GM23338 (cell line): Measurements from ENCODE around the gene CDYL. TPM values are rescaled to one million over a fixed set of nuclear protein-coding genes. Genes with fewer than 3 reads are reported as not detected.
A peak's percentile ranks its signal among the peaks of the same experiment; 100 is the strongest.

Source experiments
- ATAC-seq: fragments of 200-7000 bp; cut with Tn5 transposase; 3 replicates; pipeline ENCODE4 v1.9.1; 2020
- DNase-seq: peaks from one replicate; pipeline ENCODE4 v3.0.0-alpha.2; 2015; ENCODE audit warnings: low spot score
- H2AFZ ChIP-seq: fragments of 200-600 bp; sonication (generic); 2 replicates; pipeline ENCODE4 v1.8.0; 2016; ENCODE audit warnings: antibody characterized with exemption, mild to moderate bottlenecking, moderate library complexity
- H3F3A ChIP-seq: fragments of 200-600 bp; sonication (generic); replicated peaks from 2 replicates; pipeline ENCODE4 v1.8.0; 2017; ENCODE audit warnings: antibody characterized with exemption, mixed run types, low read depth
- H3K27ac ChIP-seq: fragments of 200-600 bp; sonication (generic); 2 replicates; pipeline ENCODE4 v1.6.1; 2016; ENCODE audit warnings: low read depth
- H3K27me3 ChIP-seq: fragments of 200-600 bp; sonication (generic); 2 replicates; pipeline ENCODE4 v1.8.0; 2016; ENCODE audit warnings: mild to moderate bottlenecking, mixed run types, moderate library complexity; ENCODE audit not compliant: insufficient read depth
- H3K36me3 ChIP-seq: fragments of 200-600 bp; sonication (generic); 2 replicates; pipeline ENCODE4 v1.8.0; 2016; ENCODE audit warnings: mild to moderate bottlenecking; ENCODE audit not compliant: insufficient read depth
- H3K4me1 ChIP-seq: fragments of 200-600 bp; sonication (generic); 2 replicates; pipeline ENCODE4 v1.8.0; 2016; ENCODE audit warnings: mild to moderate bottlenecking, moderate library complexity; ENCODE audit not compliant: insufficient read depth
- H3K4me2 ChIP-seq: fragments of 200-600 bp; sonication (generic); 2 replicates; pipeline ENCODE4 v1.7.1; 2017; ENCODE audit warnings: mixed run types
- H3K4me3 ChIP-seq: fragments of 200-600 bp; sonication (generic); 2 replicates; pipeline ENCODE4 v1.6.1; 2016; ENCODE audit warnings: mixed run types
- H3K79me2 ChIP-seq: fragments of 200-600 bp; sonication (generic); replicated peaks from 2 replicates; pipeline ENCODE4 v1.8.0; 2017; ENCODE audit warnings: mild to moderate bottlenecking; ENCODE audit not compliant: insufficient read depth
- H3K9me2 ChIP-seq: fragments of 200-600 bp; sonication (generic); 2 replicates; pipeline ENCODE4 v1.8.0; 2017; ENCODE audit not compliant: insufficient read depth
- H4K20me1 ChIP-seq: fragments of 200-600 bp; sonication (generic); replicated peaks from 2 replicates; pipeline ENCODE4 v1.8.0; 2017; ENCODE audit warnings: mild to moderate bottlenecking; ENCODE audit not compliant: insufficient read depth
- H3K27ac Mint-ChIP-seq: 2 replicates; pipeline ENCODE4 v1.8.0; 2020; ENCODE audit warnings: inconsistent platforms, mild to moderate bottlenecking, moderate library complexity, mixed read lengths
- H3K27me3 Mint-ChIP-seq: 3 replicates; pipeline ENCODE4 v1.8.0; 2022; ENCODE audit warnings: low read depth, mild to moderate bottlenecking, moderate library complexity, mixed read lengths, inconsistent platforms; ENCODE audit not compliant: insufficient read depth, poor library complexity
- H3K36me3 Mint-ChIP-seq: 3 replicates; pipeline ENCODE4 v1.8.0; 2021; ENCODE audit warnings: low read depth, mild to moderate bottlenecking, inconsistent platforms, moderate library complexity, mixed read lengths
- H3K4me1 Mint-ChIP-seq: 3 replicates; pipeline ENCODE4 v1.8.0; 2020; ENCODE audit warnings: mild to moderate bottlenecking, inconsistent platforms, mixed read lengths
- H3K4me3 Mint-ChIP-seq: 3 replicates; pipeline ENCODE4 v1.8.0; 2021; ENCODE audit warnings: moderate library complexity, mild to moderate bottlenecking, inconsistent platforms, mixed read lengths
- H3K9me3 Mint-ChIP-seq: 3 replicates; pipeline ENCODE4 v1.8.0; 2020; ENCODE audit warnings: moderate library complexity, mild to moderate bottlenecking, inconsistent platforms, mixed read lengths
- CREB1 ChIP-seq: fragments of 250-450 bp; sonication (Bioruptor Pico); IDR thresholded peaks from 2 replicates; pipeline ENCODE4 v1.5.0; 2020; ENCODE audit warnings: low read depth, mild to moderate bottlenecking, moderate library complexity
- CTCF ChIP-seq, 2 experiments: fragments of 200-600 bp in 1 of 2; sonication (generic) in 1 of 2; conservative IDR thresholded peaks; 2 replicates each; pipeline versions ENCODE4 v1.5.1 to v1.6.1; 2016 to 2017; ENCODE audit warnings: antibody characterized with exemption in 2 of 2, low read depth in 2 of 2, mild to moderate bottlenecking in 2 of 2, moderate library complexity in 1 of 2
- EZH2 ChIP-seq: fragments of 200-600 bp; sonication (generic); IDR thresholded peaks from one replicate; pipeline ENCODE4 v1.8.0; 2017; ENCODE audit warnings: antibody characterized with exemption, mild to moderate bottlenecking, low read depth; ENCODE audit not compliant: unreplicated experiment
- EZH2phosphoT487 ChIP-seq: fragments of 200-600 bp; sonication (generic); IDR thresholded peaks from one replicate; pipeline ENCODE4 v1.8.1; 2018; ENCODE audit warnings: antibody characterized with exemption; ENCODE audit not compliant: unreplicated experiment
- JUNB ChIP-seq: IDR thresholded peaks from one replicate; pipeline ENCODE4 v1.6.1; 2016; ENCODE audit warnings: antibody characterized with exemption; ENCODE audit not compliant: unreplicated experiment
- NANOG ChIP-seq: IDR thresholded peaks from 2 replicates; pipeline ENCODE4 v1.6.1; 2016; ENCODE audit warnings: antibody characterized with exemption, borderline replicate concordance
- POLR2AphosphoS5 ChIP-seq: IDR thresholded peaks from 2 replicates; pipeline ENCODE4 v1.6.1; 2016; ENCODE audit warnings: antibody characterized with exemption, low read depth
- REST ChIP-seq: IDR thresholded peaks from one replicate; pipeline ENCODE4 v1.6.1; 2018; ENCODE audit warnings: antibody characterized with exemption; ENCODE audit not compliant: unreplicated experiment
- ZNF114 ChIP-seq: fragments of 250-450 bp; sonication (Bioruptor Pico); IDR thresholded peaks from 2 replicates; pipeline ENCODE4 v1.5.0; 2020; ENCODE audit warnings: mild to moderate bottlenecking, moderate library complexity
- polyA plus RNA-seq: library from polyadenylated mRNA; unstranded; fragments of >200 nt; fragmentation: Nextera tagmentation; extraction: Ambion mirVana; gene quantifications from 2 replicates; pipeline ENCODE4 v1.2.1, GENCODE V29; 2016
- total RNA-seq: library from RNA; depleted of rRNA; stranded (reverse); fragments of >200 nt; shearing (Covaris generic); gene quantifications from 2 replicates; pipeline ENCODE4 v1.2.3, GENCODE V29; 2014

The CDYL gene
- total and polyA plus RNA-seq, 2 experiments from 2014 or later: 67.2 to 128 TPM

- H2AFZ ChIP-seq: no peak overlapping the region
- peaks cover 23% of the 10 kb centered on the region for H3K4me1 ChIP-seq
- H3K79me2 ChIP-seq: peaks cover 65% of the 10 kb centered on the region
- no peak overlapping the region for H3K4me3 ChIP-seq
- TF ChIP-seq CREB1 (no peak), POLR2AphosphoS5 (no peak), CTCF (conservative IDR thresholded peaks at IDR 0.05; ENCODE audit: low read depth in 2 of 2) (no peak), REST (no peak), ZNF114 (CRISPR knock-in tag) (no peak), JUNB (no peak), NANOG (no peak), EZH2 (no peak), EZH2phosphoT487 (no peak)
- H3K27ac ChIP-seq: 0 out of 2 replicates have a peak overlapping the region, but pooled peaks have one; percentile 64
- peaks cover 44% of the 10 kb centered on the region for H3K4me1 Mint-ChIP-seq
- peaks cover 15% of the 10 kb centered on the region for H3K36me3 Mint-ChIP-seq
- no peaks in the 10 kb centered on the region; the same call in 1 of the 2 replicates for H3K36me3 ChIP-seq
- H4K20me1 ChIP-seq: peaks cover 34% of the 10 kb centered on the region
- no peak overlapping the region for H3K4me2 ChIP-seq
- H3K27me3 Mint-ChIP-seq: peaks cover 9% of the 10 kb centered on the region
- H3K27ac Mint-ChIP-seq: no peak overlapping the region
- DNase-seq (no peak), ATAC-seq (no peak)
- no peaks in the 10 kb centered on the region for H3K9me3 Mint-ChIP-seq
- no peaks in the 10 kb centered on the region for H3K27me3 ChIP-seq
- H3F3A ChIP-seq: no peaks in the 10 kb centered on the region
- no peaks in the 10 kb centered on the region for H3K9me2 ChIP-seq
- no peak overlapping the region for H3K4me3 Mint-ChIP-seq
These were observed 159.3 kb downstream of the CDYL start for GRCh38 chr6:4935486-4935885.

- no peaks in the 10 kb centered on the region for H3K27me3 ChIP-seq
- no peaks in the 10 kb centered on the region for H3F3A ChIP-seq
- H3K4me1 ChIP-seq: peaks cover 17% of the 10 kb centered on the region
- Mint-ChIP-seq H3K4me3 (no peak overlapping the region), H3K27me3 (peaks cover 6% of the 10 kb centered on the region), H3K9me3 (no peaks in the 10 kb centered on the region), H3K36me3 (peaks cover 15% of the 10 kb centered on the region), H3K27ac (peak overlapping the region; percentile 72), H3K4me1 (peaks cover 42% of the 10 kb centered on the region)
- no peak for DNase-seq
- peaks cover 30% of the 10 kb centered on the region for H4K20me1 ChIP-seq
- no peak for ATAC-seq
- no peak overlapping the region for H3K4me3 ChIP-seq
- no peak overlapping the region for H3K4me2 ChIP-seq
- peaks cover 62% of the 10 kb centered on the region for H3K79me2 ChIP-seq
- H3K9me2 ChIP-seq: no peaks in the 10 kb centered on the region
- no peak overlapping the region for H2AFZ ChIP-seq
- H3K27ac ChIP-seq: peak overlapping the region; percentile 64; the same call in 1 of the 2 replicates
- H3K36me3 ChIP-seq: no peaks in the 10 kb centered on the region; the same call in 1 of the 2 replicates
- TF ChIP-seq REST (no peak), EZH2 (no peak), JUNB (no peak), NANOG (no peak)
These were observed 159.9 kb downstream of the CDYL start for GRCh38 chr6:4935975-4936680.
